Measurements from ENCODE around the gene RGS6.

The RGS6 gene

DNA sequence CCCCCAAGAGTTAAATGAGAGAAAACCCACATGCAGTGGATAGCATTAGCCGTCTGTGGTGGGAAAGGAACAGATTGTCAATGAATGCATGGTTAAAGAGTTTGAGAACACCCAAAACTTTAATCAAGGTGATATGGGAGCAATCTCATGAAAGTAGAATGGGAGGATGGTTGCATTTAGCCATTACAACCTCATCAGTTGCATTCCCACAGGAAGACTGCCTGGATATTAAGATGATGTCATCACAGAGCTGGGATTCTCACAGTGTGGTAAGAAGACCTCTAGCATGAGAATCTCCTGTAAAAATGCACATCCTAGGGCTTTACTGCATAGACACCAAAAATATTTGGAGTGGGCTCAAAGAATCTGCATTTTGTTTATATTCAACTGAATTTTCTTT is 284.9 kb downstream of the RGS6 start:
- in situ Hi-C loops (cut with HindIII; ENCODE audit: low pct_ligation_motif_present, low sequenced_read_pairs) = no loop called here
- DNase-seq = no peak
- no peak overlapping the region for H3K4me3 ChIP-seq (ENCODE audit: low read depth, low read length)
- TF ChIP-seq, protein P1, sequence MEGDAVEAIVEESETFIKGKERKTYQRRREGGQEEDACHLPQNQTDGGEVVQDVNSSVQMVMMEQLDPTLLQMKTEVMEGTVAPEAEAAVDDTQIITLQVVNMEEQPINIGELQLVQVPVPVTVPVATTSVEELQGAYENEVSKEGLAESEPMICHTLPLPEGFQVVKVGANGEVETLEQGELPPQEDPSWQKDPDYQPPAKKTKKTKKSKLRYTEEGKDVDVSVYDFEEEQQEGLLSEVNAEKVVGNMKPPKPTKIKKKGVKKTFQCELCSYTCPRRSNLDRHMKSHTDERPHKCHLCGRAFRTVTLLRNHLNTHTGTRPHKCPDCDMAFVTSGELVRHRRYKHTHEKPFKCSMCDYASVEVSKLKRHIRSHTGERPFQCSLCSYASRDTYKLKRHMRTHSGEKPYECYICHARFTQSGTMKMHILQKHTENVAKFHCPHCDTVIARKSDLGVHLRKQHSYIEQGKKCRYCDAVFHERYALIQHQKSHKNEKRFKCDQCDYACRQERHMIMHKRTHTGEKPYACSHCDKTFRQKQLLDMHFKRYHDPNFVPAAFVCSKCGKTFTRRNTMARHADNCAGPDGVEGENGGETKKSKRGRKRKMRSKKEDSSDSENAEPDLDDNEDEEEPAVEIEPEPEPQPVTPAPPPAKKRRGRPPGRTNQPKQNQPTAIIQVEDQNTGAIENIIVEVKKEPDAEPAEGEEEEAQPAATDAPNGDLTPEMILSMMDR (IDR thresholded peaks at IDR 0.05; ENCODE audit: low read depth, low read length, missing control alignments) = no peak
- H3K27me3 ChIP-seq (replicated peaks) = no peaks in the 10 kb centered on the region
- H3K27ac ChIP-seq = no peak overlapping the region
- H3K36me3 ChIP-seq (replicated peaks) = no peaks in the 10 kb centered on the region

GRCh38 chr14:72222046-72222445 is 289.8 kb downstream of the RGS6 start:
- no peaks in the 10 kb centered on the region for H3K36me3 ChIP-seq (replicated peaks)
- no peaks in the 10 kb centered on the region for H3K27me3 ChIP-seq (replicated peaks)
- in situ Hi-C loops (cut with HindIII; ENCODE audit: low pct_ligation_motif_present, low sequenced_read_pairs) = no loop called here
- no peak for DNase-seq
- H3K27ac ChIP-seq = no peak overlapping the region
- TF ChIP-seq, protein P1 (IDR thresholded peaks at IDR 0.05; ENCODE audit: low read depth, low read length, missing control alignments) = no peak
- no peak overlapping the region for H3K4me3 ChIP-seq (ENCODE audit: low read depth, low read length)

DNA sequence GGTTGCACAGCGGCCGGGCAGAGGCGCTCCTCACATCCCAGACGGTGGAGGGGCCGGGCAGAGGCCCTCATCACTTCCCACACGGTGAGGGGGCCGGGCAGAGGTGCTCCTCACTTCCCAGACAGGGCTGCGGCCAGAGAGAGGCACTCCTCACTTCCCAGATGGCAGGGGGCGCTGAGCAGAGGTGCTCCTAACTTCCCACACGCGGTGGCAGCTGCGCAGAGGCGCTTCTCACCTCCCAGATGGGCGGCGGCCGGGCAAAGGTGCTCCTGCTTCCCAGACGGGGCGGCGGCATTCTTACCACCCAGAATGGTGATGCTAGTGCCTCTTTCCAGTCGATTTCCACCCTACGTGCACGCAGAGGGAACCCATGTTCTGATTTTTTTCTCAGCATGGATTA is 304.4 kb downstream of the RGS6 start:
- TF ChIP-seq, protein P1 (IDR thresholded peaks at IDR 0.05; ENCODE audit: low read depth, low read length, missing control alignments) = no peak
- no peak overlapping the region for H3K4me3 ChIP-seq (ENCODE audit: low read depth, low read length)
- H3K27ac ChIP-seq = no peak overlapping the region
- no peaks in the 10 kb centered on the region for H3K36me3 ChIP-seq (replicated peaks)
- H3K27me3 ChIP-seq (replicated peaks) = no peaks in the 10 kb centered on the region
- DNase-seq = no peak
- in situ Hi-C loops (cut with HindIII; ENCODE audit: low pct_ligation_motif_present, low sequenced_read_pairs) = no loop called here

DNA sequence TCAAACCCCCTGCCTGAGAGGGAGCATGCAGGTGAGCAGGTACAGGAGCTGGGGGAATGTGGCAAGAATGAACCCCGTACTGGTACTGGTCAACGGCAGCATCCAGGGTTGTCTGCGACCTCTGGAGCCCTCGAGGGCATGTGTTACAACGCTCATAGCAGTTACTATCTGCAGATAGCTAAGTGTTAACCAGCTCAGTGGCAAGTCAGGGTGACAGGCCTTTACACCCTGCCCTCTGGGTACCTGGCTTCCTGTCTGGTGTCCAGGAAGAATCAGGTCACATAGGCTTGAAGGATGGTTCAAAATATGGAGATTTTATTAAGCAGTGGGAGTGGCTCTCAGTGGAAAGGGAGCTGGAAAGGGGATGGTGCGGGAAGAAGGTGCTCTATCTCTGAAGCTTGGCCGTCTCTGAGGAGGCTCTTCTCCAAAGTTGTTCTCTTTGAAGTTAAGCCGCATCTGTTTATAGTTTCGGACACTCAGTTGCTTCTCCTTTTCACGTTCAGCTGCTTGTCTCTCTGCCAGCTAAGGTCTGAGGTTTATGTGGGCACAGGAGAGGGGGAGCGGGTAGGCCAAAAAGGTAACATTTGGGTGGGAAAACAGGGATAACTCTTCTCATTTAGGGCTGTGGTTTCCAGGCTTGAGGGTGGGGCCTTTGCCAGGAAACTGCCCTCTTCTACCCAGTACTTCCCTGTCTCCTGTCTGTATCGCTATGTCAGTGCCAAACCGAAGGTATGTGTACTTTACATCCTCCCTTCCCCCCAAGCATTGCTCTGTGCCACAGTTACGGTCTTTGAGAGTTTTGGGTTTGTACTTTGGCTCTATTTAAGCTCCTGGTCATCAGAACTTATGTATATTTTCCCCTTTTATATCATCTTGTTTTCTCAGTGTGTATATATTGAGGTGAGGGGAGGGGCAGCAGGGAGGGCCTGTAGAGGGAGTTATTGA is 305.8 kb downstream of the RGS6 start:
- no peak overlapping the region for H3K27ac ChIP-seq
- TF ChIP-seq, protein P1 (IDR thresholded peaks at IDR 0.05; ENCODE audit: low read depth, low read length, missing control alignments) = no peak
- no peaks in the 10 kb centered on the region for H3K36me3 ChIP-seq (replicated peaks)
- no peaks in the 10 kb centered on the region for H3K27me3 ChIP-seq (replicated peaks)
- no peak overlapping the region for H3K4me3 ChIP-seq (ENCODE audit: low read depth, low read length)
- no peak for DNase-seq
- in situ Hi-C loops (cut with HindIII; ENCODE audit: low pct_ligation_motif_present, low sequenced_read_pairs) = no loop called here

- H3K27ac ChIP-seq = no peak overlapping the region
- H3K27me3 ChIP-seq (replicated peaks) = no peaks in the 10 kb centered on the region
- DNase-seq = no peak
- no peaks in the 10 kb centered on the region for H3K36me3 ChIP-seq (replicated peaks)
- no peak overlapping the region for H3K4me3 ChIP-seq (ENCODE audit: low read depth, low read length)
- in situ Hi-C loops (cut with HindIII; ENCODE audit: low pct_ligation_motif_present, low sequenced_read_pairs) = no loop called here
- TF ChIP-seq, protein P1 (IDR thresholded peaks at IDR 0.05; ENCODE audit: low read depth, low read length, missing control alignments) = no peak
Observed at GRCh38 chr14:72243309-72244293, 311.4 kb downstream of the RGS6 start.

Data from brain microvascular endothelial cell (primary cell).